ENCODE data around the gene ZDHHC19.
"Not testable (repeated sequence)": the region's sequence is repeated elsewhere in the genome, so short reads cannot be mapped to it uniquely, and the experiment has no call there.

Gene ZDHHC19, protein sequence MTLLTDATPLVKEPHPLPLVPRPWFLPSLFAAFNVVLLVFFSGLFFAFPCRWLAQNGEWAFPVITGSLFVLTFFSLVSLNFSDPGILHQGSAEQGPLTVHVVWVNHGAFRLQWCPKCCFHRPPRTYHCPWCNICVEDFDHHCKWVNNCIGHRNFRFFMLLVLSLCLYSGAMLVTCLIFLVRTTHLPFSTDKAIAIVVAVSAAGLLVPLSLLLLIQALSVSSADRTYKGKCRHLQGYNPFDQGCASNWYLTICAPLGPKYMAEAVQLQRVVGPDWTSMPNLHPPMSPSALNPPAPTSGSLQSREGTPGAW

DNA sequence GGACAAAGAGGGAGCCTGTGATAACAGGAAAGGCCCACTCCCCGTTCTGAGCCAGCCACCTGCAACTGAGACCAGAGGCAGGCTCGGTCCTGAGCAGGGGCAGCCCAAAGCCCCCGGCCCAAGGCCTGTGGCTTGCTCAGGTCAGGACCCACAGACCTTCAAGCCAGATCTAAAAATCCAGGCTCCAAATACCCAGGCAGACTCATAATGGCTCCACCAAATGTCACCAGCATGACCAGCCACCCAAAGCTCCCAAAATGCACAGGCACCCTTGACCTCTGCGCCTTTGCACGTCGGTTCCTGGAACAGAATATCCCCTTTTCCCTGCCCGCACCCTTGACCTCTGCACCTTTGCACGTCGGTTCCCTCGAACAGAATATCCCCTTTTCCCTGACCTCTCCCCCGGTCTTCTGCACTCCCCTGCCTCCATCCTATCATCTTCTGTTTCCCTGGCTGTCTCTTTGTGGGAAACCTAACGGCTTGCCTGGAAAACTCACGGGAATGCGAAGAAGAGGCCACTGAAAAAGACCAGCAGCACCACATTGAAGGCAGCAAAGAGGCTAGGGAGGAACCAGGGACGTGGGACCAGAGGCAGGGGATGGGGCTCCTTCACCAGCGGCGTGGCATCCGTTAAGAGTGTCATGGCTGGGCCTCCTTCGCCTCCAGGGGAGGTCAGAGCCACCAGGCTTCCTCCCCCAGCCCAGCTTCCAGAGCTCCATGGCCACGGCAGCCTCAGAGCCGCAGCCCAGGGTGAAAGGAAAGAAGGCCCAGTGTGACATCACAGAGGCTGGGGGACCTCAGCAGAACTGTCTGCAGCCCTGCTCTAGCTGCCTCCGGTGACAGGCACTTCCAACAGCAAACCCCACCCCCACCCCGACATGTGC is at the start of gene ZDHHC19:
ZDHHC19 (minus strand) TSS at position 728 of the 884 bp plus-strand sequence; CDS start at position 643, 85 bp downstream.
- DNase-seq (ENCODE audit: low spot score) (no peak), FAIRE-seq (no peak)

DNA sequence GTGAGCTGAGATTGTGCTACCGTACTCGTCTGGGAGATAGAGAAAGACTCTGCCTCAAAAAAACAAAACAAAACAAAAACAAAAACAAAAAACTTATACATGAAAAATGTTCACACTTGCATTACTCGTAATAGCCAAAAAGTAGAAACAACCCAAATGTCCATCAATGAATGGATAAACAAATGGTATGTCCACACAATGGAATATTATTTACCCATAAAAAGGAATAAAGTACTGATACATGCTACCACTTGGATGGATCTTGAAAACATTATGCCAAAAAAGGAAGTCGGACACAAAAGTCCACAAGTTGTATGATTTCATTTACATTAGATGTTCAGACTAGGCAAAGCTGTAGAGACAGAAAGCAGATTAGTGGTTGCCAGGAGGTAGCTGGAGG is 49.6 kb upstream of the ZDHHC19 start:
- FAIRE-seq (no peak), DNase-seq (ENCODE audit: low spot score) (no peak)

DNA sequence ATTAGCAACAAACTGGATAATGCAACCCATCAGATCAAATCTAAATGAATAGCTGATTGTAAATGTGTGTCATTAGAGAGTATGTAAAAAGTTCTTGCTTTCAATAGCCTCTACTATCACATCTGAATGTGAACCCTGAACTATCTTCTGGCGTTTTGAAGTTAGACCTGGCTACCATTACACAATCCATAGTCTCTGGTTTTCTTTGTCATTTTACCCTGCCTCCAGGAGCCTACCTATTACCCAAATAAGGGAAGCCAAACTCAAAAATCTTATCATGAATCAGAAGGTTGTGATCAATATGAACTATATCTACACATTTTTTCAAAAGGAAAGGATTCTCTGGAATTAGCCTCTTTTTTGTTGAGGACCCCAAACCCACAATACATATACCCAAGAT is 44.6 kb upstream of the ZDHHC19 start:
- FAIRE-seq (no peak), DNase-seq (ENCODE audit: low spot score) (no peak)

DNA sequence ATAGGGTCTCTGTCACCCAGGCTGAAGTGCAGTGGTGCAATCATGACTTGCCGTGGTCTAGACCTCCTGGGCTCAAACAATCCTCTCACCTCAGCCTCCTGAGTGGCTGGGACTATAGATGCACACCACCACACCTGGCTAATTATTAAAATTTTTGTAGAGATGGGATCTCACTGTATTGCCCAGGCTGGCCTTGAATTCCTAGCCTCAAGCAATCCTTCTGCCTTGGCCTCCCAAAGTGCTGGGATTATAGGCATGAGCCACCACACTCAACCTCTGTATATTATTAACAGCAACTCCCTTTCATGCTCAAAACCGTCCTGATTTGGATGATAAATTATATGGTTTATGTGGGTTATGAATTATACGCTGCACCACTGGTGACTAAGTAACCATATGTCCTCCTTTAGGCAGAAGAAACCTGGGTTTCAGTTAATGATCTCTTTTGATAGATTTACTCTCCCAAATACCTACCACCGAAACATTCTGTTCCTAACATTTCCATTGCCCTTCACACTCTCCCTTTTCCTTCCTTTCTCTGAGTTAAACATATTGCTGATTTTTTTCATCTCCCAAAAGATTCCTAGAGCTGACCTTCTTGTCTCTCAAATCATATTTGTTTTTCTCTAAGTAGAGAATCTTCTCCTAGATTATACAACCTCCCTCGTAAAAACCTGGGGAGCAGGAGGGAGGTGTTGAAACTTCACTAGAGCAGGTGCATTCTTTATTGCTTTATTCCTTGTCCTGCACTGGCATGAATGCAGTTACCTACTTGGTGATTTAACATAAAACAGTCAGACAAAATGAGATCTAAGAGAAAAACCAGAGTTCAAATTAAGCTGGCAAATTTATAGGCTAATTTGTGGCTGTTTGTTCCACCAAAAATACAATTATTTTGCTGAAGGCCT is 43.4 kb upstream of the ZDHHC19 start:
- no peak for DNase-seq (ENCODE audit: low spot score)
- FAIRE-seq = no peak

DNA sequence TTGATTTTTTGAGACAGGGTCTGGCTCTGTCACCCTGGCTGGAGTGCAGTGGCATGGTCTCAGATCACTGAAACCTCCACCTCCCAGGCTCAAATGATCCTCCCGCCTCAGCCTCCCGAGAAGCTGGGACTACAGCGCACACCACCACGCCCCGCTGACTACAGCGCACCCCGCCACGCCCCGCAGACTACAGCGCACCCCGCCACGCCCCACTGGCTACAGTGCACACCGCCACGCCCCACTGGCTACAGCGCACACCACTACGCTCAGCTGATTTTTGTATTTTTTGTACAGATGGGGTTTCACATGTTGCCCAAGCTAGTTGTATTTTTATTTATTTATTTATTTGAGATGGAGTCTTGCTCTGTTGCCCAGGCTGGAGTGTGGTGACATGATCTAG is 40.7 kb upstream of the ZDHHC19 start:
- FAIRE-seq = no peak

DNA sequence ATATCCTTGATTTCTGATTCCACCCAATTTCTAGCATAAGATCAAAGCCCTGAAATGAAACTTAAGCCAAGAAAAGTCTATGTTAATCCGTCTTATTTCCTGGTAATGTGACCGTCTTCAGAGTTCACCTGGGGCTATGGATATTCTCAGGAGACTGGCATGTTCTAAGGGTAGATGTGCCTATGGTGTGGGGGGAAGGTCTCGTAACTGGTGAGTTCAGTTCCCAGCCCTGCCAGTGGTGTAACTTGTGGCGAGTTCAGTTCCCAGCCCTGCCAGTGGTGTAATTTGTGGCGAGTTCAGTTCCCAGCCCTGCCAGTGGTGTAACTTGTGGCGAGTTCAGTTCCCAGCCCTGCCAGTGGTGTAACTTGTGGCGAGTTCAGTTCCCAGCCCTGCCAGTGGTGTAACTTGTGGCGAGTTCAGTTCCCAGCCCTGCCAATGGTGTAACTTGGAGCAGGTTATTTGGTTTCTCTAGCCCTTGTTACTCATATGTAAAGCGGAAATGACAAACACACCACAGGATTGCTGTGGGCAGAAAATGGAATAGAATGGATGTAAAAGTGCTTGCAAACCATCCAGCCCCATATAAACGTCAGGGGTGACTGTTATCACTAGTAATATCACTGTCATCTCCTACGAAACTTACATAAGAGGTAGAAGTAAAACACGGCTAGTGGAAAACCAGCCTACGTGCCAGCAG is 35.6 kb upstream of the ZDHHC19 start:
- FAIRE-seq = no peak
- DNase-seq (ENCODE audit: low spot score) = no peak

More for the DNA sequence above, 40.7 kb upstream of the ZDHHC19 start:
- DNase-seq (ENCODE audit: low spot score) = no peak

DNA sequence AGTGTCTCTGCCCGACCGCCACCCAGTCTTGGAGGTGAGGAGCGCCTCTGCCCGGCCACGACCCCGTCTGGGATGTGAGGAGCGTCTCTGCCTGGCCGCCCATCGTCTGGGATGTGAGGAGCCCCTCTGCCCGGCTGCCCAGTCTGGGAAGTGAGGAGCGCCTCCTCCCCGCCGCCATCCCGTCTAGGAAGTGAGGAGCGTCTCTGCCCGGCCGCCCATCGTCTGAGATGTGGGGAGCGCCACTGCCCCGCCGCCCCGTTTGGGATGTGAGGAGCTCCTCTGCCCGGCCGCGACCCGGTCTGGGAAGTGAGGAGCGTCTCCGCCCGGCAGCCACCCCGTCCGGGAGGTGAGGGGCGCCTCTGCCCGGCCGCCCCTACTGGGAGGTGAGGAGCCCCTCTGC is 33.0 kb upstream of the ZDHHC19 start:
- DNase-seq (ENCODE audit: low spot score); FAIRE-seq: not testable (repeated sequence)

DNA sequence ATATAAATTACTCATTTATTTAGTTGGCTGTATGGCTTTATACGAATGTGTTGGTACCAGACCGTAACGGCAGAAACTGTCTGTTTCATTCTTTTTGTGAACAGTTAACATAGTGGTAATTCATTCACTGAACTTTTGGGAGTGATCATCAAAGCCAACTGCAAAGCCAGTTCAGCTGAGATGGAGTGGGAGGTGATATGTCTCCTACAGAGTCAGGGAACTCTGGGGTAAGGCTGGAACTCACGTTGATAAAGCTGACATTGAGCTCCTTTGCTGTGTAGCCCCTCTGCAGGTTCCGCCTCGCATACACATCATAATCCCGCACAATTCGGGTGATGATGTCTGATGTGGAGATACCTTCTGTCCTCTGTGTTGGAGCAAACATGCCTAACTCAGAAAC is 30.5 kb upstream of the ZDHHC19 start:
- DNase-seq (ENCODE audit: low spot score) = no peak
- FAIRE-seq = no peak

DNA sequence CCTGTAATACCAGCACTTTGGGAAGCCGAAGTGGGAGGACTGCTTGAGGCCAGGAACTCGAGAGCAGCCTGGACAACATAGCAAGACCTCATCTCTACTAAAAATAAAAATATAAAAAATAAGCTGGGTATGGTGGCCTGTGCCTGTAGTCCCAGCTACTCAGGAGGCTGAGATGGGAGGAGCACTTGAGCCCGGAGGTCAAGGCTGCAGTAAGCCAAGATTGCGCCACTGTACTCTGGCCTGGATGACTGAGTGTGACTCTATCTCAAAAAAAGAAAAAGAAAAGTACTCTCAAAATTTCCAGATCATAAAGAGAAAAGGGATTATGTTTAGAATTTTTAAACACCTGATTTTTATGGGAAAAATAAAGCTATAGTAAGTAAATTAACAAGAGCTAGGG is 29.2 kb upstream of the ZDHHC19 start:
- FAIRE-seq = no peak
- DNase-seq (ENCODE audit: low spot score) = no peak

DNA sequence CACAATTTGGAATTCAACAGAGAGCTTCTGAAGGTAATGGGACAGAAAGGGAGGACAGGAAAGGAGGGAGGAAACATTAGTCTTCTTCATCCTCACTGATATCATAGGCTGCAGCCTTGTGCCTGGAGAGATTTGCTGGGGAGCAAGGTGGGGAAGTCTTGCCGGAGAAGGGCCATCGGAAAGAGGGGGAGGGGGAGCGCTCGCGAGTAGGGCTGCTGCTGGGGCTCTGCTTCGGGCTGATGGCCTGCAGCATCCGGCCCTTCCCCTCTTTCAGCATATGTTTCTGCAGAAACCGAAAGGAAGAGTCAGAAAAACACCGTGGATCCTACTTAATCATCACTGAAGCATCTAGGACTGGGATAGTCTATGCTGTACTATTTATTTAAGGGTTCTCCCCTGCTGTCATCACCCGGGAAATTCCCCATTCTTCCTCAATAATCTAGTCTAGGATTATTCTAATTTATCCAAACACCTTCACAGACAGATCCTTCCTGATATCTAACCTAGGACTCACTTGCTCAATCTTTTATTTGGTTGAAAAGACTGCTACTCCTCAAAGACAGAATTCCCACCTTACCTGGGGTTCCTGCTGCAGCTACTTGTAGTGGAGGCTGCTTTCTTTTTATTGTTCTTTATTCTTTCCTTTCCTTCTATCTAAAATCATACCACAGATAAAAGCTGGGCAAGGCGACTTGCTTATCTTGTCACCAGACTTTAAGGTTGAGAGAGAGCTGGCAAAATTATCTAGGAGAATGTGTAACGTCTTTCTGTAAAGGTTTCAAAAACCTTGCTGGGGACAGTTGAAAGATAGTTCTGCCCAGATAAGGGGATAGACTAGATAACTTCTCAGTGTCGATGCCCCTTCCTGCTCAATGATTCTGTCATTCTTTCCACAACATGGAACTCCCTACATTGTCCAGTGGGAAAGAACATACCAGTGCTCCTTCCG is 27.7 kb upstream of the ZDHHC19 start:
- FAIRE-seq (no peak), DNase-seq (ENCODE audit: low spot score) (no peak)

DNA sequence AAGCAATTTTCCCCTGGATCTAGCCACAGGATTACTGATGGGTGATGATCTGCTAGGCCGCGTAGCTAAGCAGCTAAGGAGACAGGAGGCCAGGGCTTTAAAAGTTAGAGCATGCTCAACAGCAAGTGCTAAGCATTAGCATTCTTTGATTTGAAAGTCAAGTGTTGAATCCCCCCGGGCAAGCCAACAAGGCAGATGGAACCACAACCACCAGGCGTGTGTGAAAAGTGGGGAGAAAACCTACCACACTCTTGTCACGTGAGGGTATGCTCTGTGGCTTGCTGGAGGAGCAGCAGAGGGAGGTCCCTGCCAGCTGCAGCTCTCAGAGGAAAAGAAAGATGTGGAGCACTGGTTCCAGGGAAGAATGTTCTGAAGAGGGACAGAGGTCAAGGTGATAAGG is 26.0 kb upstream of the ZDHHC19 start:
- no peak for FAIRE-seq

DNA sequence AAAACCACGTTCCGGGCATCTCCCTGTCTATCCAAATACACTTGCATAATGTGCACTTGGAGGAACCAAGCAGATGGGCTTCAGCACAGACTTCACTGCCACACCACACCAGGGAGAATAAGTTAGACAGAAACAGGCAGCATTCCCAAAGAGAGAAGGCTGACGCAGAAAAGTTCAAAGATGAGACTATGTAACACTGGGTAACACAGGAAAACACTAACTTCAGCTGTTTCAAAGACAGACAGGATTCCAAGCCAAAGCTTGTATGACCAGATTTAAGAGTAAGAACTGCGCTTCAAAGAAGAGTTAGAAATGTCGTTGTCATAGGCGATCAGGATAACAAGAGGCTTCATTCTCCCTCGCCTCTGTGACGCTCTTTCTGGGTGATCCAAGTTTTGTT is 25.0 kb upstream of the ZDHHC19 start:
- FAIRE-seq = no peak
- no peak for DNase-seq (ENCODE audit: low spot score)

More for the DNA sequence above, 26.0 kb upstream of the ZDHHC19 start:
- DNase-seq (ENCODE audit: low spot score) = no peak

DNA sequence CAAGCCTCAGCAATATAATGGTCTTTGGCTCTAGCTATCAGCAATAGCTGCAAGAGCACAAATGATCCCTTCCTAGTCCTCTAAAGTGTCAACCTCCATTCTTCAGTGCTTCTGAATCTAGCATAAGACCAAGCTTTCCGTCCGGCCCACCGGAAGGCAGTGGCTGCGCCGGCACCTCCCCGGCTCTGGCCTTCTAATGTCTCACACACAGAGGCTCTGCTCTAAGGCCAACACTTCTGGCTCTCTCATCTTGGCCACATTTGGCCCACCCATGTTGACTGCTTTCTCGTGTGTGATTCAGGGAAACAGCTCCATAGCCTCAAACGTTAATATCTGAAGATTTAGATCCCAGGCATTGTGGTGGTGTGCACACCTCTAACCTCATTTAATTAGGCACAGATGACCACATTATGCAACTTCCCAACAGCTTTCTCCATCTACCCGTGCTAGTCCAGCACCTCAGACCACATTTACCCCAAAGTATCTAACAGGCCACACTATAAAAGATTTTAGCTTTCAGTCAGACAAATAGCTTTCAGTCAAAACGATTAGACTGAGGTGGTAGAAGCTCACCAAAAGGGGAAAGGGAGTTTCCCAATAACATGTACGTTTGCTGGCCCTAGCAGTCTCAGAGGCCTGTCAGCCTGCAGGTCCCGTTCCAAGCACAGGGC is 24.4 kb upstream of the ZDHHC19 start:
- no peak for DNase-seq (ENCODE audit: low spot score)
- FAIRE-seq = no peak

DNA sequence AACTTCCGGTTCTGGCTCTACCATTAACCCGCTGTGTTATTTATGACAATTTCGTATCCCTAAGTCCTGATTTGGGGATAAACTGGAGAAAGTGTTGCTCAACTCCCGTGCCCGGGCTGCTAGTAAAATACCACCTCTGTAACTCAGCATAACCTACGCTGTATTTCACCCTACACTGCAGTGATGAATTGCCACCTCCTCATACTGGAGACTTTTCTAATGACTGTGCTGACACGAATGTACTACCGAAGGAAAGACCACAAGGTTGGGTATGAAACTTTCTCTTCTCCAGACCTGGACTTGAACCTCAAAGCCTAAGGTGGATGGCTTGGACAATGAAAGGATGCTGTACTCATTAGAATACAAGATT is 21.7 kb upstream of the ZDHHC19 start:
- DNase-seq (ENCODE audit: low spot score) = no peak
- no peak for FAIRE-seq

DNA sequence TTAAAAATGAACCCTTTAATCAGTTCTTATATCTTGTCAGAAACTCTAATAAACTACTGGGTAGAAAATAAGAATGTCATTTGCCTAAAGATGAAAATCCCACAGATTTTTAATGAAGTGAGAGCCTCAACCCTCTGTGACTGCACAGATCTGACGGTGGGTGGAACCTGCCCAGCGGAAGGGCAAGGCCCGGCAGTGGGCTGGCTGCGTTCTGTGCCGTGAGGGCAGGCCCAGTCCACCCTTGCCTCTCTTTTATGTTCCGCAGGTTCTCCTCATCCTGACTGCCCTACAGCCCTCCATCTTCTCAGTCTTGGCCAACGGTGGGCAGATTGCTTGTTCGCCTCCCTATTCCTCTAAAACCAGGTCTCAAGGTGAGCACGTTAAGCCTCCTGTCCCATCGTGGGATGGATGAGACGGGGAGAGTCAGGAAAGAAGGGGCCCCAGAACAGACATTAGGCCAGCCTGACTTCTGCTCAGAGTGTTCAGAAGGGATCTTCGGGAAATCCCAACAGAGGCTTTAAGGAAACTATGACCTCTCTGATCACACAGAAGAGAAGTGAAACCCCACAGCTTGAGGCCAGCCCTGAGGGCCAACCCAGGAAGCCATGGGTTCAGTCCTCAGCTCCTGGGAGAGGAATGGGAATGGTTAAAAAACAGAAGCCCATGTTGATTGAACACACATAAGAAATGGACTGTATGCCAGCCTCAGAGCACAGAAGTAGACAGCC is 21.1 kb upstream of the ZDHHC19 start:
- DNase-seq (ENCODE audit: low spot score) (no peak), FAIRE-seq (no peak)

DNA sequence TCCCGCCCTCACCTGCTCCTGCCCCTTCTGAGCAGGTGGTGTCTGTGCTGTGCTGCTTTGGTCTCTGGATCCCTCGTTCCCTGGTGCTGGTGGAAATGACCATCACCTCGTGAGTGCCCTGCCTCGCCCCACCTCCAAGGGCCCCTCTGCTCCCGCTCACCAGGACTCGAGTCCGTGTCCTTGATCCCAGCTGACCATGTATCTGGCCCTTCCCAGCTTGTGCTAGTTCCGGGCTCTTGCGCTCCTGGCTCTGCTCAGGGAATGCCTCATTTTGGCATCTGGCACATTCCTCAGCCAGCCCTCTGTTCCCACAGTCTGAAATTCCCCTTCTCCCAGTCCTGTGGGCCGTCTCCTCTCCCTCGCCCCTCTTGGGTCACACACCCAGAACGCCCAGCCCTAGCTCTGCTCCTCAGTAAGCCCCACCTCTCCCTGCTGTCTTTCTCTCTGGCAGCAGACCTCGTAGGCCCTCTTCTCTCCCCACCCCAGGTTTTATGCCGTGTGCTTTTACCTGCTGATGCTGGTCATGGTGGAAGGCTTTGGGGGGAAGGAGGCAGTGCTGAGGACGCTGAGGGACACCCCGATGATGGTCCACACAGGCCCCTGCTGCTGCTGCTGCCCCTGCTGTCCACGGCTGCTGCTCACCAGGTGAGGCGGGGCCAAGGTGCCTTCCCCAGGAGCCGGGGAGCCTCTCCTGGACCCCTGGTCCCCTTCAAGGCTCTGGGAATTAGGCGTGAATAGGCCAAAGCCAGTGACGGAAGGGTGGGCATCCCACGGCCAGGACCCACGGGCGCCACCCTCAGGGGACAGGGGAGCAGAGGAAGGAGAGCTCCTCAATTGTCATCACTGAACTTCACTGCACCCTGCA is 16.7 kb upstream of the ZDHHC19 start:
- FAIRE-seq (no peak), DNase-seq (ENCODE audit: low spot score) (no peak)

DNA sequence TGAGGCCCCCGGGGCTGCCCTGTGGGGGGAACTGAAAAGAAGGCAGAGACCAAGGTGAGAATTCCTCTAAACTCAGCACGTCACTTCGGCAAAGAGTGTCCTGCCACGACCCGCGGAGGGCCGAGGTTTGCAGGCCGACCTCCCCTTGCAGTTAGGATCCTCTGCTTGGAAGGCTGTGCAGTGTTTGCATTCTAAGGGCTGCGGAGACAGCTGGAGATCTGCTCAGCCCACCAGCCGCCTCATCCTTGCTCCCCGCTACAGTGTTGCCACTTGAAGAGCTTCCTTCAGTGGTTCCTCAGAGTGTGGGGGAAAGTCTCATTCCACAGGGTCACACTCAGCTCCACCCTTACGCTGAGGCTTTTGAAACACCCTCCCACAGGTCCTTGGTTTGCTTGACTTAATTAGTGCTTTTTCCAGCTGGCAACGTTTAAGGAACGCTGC is 15.9 kb upstream of the ZDHHC19 start:
- no peak for FAIRE-seq

More for the DNA sequence above, 15.9 kb upstream of the ZDHHC19 start:
- no peak for DNase-seq (ENCODE audit: low spot score)
